GM19240 (cell line): ENCODE data around the gene OSM.

Experiments
- DNase-seq: peaks from one replicate; pipeline ENCODE4 v3.0.0; 2011; ENCODE audit warnings: low spot score; ENCODE audit not compliant: insufficient read length

Gene OSM

GRCh38 chr22:30297991-30298701, 31.5 kb upstream of the OSM start:
- DNase-seq, result no peak

- no peak for DNase-seq
Measured at GRCh38 chr22:30297276-30297990, 30.8 kb upstream of the OSM start.

GRCh38 chr22:30296833-30297232, 30.2 kb upstream of the OSM start:
- no peak for DNase-seq

- no peak for DNase-seq
Measured at GRCh38 chr22:30296324-30296723, 29.7 kb upstream of the OSM start.

GRCh38 chr22:30295576-30295975, 28.9 kb upstream of the OSM start:
- no peak for DNase-seq

GRCh38 chr22:30294830-30295229, 28.2 kb upstream of the OSM start:
- DNase-seq, result no peak

GRCh38 chr22:30294066-30294465, 27.4 kb upstream of the OSM start:
- DNase-seq, result no peak

GRCh38 chr22:30293026-30293425, 26.4 kb upstream of the OSM start:
- DNase-seq, result no peak

GRCh38 chr22:30292069-30292970, 25.7 kb upstream of the OSM start:
- DNase-seq, result no peak

GRCh38 chr22:30291058-30291892, 24.6 kb upstream of the OSM start:
- no peak for DNase-seq

- DNase-seq, result no peak
Measured at GRCh38 chr22:30290342-30291057, 23.8 kb upstream of the OSM start.

GRCh38 chr22:30289980-30290313, 23.3 kb upstream of the OSM start:
- DNase-seq, result no peak

GRCh38 chr22:30289141-30289979, 22.7 kb upstream of the OSM start, which contains the start of gene CASTOR1:
TSS of gene CASTOR1 (minus strand) at chr22:30289505. CDS start at chr22:30289497, 8 bp downstream.
- peak; percentile 90 for DNase-seq

GRCh38 chr22:30288419-30289140, 21.9 kb upstream of the OSM start:
- no peak for DNase-seq

GRCh38 chr22:30287648-30288418, 21.2 kb upstream of the OSM start:
- DNase-seq, result peak; percentile 58

- peak; percentile 67 for DNase-seq
Measured at GRCh38 chr22:30286813-30287647, 20.4 kb upstream of the OSM start.

- DNase-seq, result no peak
Measured at GRCh38 chr22:30286331-30286730, 19.7 kb upstream of the OSM start.
